ENCODE measurements around the gene CAST. TPM values are rescaled to one million over a fixed set of nuclear protein-coding genes. Genes with fewer than 3 reads are reported as not detected.

CAST gene
- polyA plus RNA-seq, 2 of the 4 experiments (the other 2 are of a cell fraction), result 163 to 257 TPM

DNA sequence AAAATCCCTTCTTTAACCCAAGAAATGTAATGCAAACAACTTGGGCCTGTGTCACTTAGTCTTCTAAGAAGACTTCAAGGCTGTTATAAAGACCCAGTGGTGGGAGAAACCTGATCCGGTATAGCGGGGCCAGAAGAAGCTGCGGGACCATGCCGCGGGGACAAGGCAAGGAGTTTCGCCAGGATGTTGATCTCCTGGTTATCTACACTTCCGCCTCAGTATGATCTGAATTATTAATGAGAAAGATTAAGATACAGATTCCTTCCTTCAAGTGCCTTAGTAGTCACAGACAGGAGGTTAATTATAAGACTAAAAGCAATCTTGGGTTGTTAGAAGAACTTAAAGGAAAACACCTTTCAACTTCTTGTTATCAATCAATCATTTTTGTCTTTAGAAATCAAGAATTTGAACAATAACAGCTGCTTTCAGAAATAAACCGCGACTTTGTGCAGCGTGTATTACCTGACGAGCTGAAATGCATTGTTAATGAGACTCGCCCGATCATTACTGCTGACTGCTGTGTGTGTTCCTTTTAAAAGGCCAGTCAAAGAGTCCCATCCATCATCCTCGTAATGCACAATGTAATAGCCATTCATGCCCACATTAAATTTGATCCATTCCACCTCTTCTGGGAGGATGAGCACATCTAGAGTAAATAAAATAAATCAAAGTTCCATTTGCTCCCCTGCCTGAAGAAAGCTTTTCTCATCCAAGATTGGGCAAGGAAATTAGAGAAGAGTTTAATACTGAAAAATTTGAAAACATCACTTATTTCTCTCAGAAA, 123.3 kb downstream of the CAST start (continued):
- TF ChIP-seq HOXA7 (CRISPR knock-in tag; IDR thresholded peaks at IDR 0.05) (no peak), GATA3 (IDR thresholded peaks at IDR 0.05; ENCODE audit: borderline replicate concordance) (no peak)

- Histone ChIP-seq H3K4me1 (peaks cover 8% of the 10 kb centered on the region; the same call in 1 of the 3 replicates), H3K4me3 (no peak overlapping the region), H3K27ac (no peak overlapping the region), H3K4me2 (no peak overlapping the region), H3K9me3 (no peaks in the 10 kb centered on the region)
- DNase-seq (ENCODE audit: low read depth in 1 of 2, low spot score in 1 of 2) (no peak), ATAC-seq (peak; percentile 25 to 65), FAIRE-seq (peak; percentile 36)
- POLR2A ChIA-PET, result no interaction called here
- TF ChIP-seq CHD2 (IDR thresholded peaks at IDR 0.05; ENCODE audit: low read length, partially characterized antibody), result no peak
- TF ChIP-seq, protein P1, sequence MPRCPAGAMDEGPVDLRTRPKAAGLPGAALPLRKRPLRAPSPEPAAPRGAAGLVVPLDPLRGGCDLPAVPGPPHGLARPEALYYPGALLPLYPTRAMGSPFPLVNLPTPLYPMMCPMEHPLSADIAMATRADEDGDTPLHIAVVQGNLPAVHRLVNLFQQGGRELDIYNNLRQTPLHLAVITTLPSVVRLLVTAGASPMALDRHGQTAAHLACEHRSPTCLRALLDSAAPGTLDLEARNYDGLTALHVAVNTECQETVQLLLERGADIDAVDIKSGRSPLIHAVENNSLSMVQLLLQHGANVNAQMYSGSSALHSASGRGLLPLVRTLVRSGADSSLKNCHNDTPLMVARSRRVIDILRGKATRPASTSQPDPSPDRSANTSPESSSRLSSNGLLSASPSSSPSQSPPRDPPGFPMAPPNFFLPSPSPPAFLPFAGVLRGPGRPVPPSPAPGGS (IDR thresholded peaks at IDR 0.05), result no peak
- TF ChIP-seq NFE2L2 (conservative IDR thresholded peaks at IDR 0.05; ENCODE audit: low read length), result no peak
- TF ChIP-seq CBX8 (IDR thresholded peaks at IDR 0.05), result no peak
- no peak for TF ChIP-seq RARB (CRISPR knock-in tag; IDR thresholded peaks at IDR 0.05)
- no peak for TF ChIP-seq MAFK (IDR thresholded peaks at IDR 0.05; ENCODE audit: partially characterized antibody)
- TF ChIP-seq, protein P2, sequence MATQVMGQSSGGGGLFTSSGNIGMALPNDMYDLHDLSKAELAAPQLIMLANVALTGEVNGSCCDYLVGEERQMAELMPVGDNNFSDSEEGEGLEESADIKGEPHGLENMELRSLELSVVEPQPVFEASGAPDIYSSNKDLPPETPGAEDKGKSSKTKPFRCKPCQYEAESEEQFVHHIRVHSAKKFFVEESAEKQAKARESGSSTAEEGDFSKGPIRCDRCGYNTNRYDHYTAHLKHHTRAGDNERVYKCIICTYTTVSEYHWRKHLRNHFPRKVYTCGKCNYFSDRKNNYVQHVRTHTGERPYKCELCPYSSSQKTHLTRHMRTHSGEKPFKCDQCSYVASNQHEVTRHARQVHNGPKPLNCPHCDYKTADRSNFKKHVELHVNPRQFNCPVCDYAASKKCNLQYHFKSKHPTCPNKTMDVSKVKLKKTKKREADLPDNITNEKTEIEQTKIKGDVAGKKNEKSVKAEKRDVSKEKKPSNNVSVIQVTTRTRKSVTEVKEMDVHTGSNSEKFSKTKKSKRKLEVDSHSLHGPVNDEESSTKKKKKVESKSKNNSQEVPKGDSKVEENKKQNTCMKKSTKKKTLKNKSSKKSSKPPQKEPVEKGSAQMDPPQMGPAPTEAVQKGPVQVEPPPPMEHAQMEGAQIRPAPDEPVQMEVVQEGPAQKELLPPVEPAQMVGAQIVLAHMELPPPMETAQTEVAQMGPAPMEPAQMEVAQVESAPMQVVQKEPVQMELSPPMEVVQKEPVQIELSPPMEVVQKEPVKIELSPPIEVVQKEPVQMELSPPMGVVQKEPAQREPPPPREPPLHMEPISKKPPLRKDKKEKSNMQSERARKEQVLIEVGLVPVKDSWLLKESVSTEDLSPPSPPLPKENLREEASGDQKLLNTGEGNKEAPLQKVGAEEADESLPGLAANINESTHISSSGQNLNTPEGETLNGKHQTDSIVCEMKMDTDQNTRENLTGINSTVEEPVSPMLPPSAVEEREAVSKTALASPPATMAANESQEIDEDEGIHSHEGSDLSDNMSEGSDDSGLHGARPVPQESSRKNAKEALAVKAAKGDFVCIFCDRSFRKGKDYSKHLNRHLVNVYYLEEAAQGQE (IDR thresholded peaks at IDR 0.05), result no peak
- TF ChIP-seq NPAS2 (CRISPR knock-in tag; IDR thresholded peaks at IDR 0.05; ENCODE audit: borderline replicate concordance), result no peak
- no peak for TF ChIP-seq KDM1A (IDR thresholded peaks at IDR 0.05; ENCODE audit: low read depth)
- no peak for TF ChIP-seq CBX2 (IDR thresholded peaks at IDR 0.05; ENCODE audit: borderline replicate concordance, low read depth)
- no peak for TF ChIP-seq SREBF2 (IDR thresholded peaks at IDR 0.05)
- TF ChIP-seq RFX5 (IDR thresholded peaks at IDR 0.05), result no peak
- no peak for TF ChIP-seq SMC3 (IDR thresholded peaks at IDR 0.05)
- no peak for TF ChIP-seq POLR2AphosphoS2 (conservative IDR thresholded peaks at IDR 0.05; ENCODE audit: low read length)
- no peak for TF ChIP-seq PHF8 (IDR thresholded peaks at IDR 0.05; ENCODE audit: borderline replicate concordance, low read depth)
- no peak for TF ChIP-seq EP300 (IDR thresholded peaks at IDR 0.05)
- TF ChIP-seq E2F6 (IDR thresholded peaks at IDR 0.05; ENCODE audit: borderline replicate concordance, low read depth), result no peak
- no peak for TF ChIP-seq POLR2A (IDR thresholded peaks at IDR 0.05; ENCODE audit: low read length)
- TF ChIP-seq TFCP2L1 (CRISPR knock-in tag; IDR thresholded peaks at IDR 0.05), result no peak
- no peak for TF ChIP-seq BHLHE40 (IDR thresholded peaks at IDR 0.05; ENCODE audit: low read depth, low read length)
- WGBS (ENCODE audit: missing lambda C conversion rate), result 89% methylated on average over 5 of the region's 5 CpGs
- CTCF ChIA-PET, result interaction anchor here (0.9 kb wide), 1 partner anchor 36 kb away, joined by 5 read pairs; no protein-coding TSS in a partner anchor
These were observed 126.1 kb downstream of the CAST start for GRCh38 chr5:96788112-96788749.
